Right lobe of liver (tissue), 6 donors: ENCODE measurements around the gene ARHGEF10L. TPM values are rescaled to one million over a fixed set of nuclear protein-coding genes. Genes with fewer than 3 reads are reported as not detected.
A peak's percentile ranks its signal among the peaks of the same experiment; 100 is the strongest.

Source experiments
- ATAC-seq, 4 donors: fragments of 200-7000 bp; cut with Tn5 transposase; one replicate each; pipeline ENCODE4 v1.9.1; 2020; ENCODE audit warnings: mild to moderate bottlenecking in 4 of 4, moderate library complexity in 4 of 4
- DNase-seq, 3 donors: peaks; one replicate each; pipeline ENCODE4 v3.0.0-alpha.2; 2020
- H3K27ac ChIP-seq, 3 donors: fragments of 200-600 bp; one replicate each; pipeline ENCODE4 v1.8.0; 2022
- H3K27me3 ChIP-seq, 2 donors: fragments of 200-600 bp; one replicate each; pipeline ENCODE4 v1.8.0; 2022
- H3K36me3 ChIP-seq, 4 donors: fragments of 200-600 bp; sonication (generic) in 1 of 4; one replicate each; pipeline versions ENCODE4 v1.5.1 to v1.8.0; 2017 to 2022; ENCODE audit warnings: control low read depth in 1 of 4
- H3K4me1 ChIP-seq, 4 donors: fragments of 200-600 bp; sonication (generic) in 1 of 4; one replicate each; pipeline versions ENCODE4 v1.5.1 to v1.8.0; 2017 to 2022; ENCODE audit warnings: control low read depth in 1 of 4
- H3K4me3 ChIP-seq, 3 donors: fragments of 200-600 bp; one replicate each; pipeline ENCODE4 v1.8.0; 2022
- H3K9me3 ChIP-seq, 4 donors: fragments of 200-600 bp; sonication (generic) in 1 of 4; one replicate each; pipeline versions ENCODE4 v1.5.1 to v1.8.0; 2017 to 2022; ENCODE audit warnings: control low read depth in 1 of 4
- CTCF ChIP-seq, 4 donors: fragments of 200-600 bp in 3 of 4; fragments of 450-650 bp in 1 of 4; IDR thresholded peaks; one replicate each; pipeline versions ENCODE4 v1.5.1 to v1.8.0; 2016 to 2022; ENCODE audit warnings: antibody characterized with exemption in 4 of 4, mild to moderate bottlenecking in 2 of 4
- POLR2A ChIP-seq: fragments of 450-650 bp; IDR thresholded peaks from one replicate; pipeline ENCODE4 v1.6.1; 2017; ENCODE audit warnings: antibody characterized with exemption, mild to moderate bottlenecking
- WGBS: methylation state at CpG from one replicate; pipeline ENCODE4 v1.1.6; 2018; ENCODE audit warnings: low coverage, low lambda C conversion rate; ENCODE audit not compliant: insufficient coverage; ENCODE audit errors: missing lambda C conversion rate; 5-methylcytosine and 5-hydroxymethylcytosine counted together
- intact Hi-C, 2 donors: fragments of 100-400 bp; cut with DNase I; formaldehyde crosslinking; loops; one replicate each; pipeline versions ENCODE4 v1.11.2 to v1.14.1; 2022
- total RNA-seq, 6 experiments: library from RNA; depleted of rRNA in 2 of 6; stranded (reverse); fragments of >200 nt in 2 of 6; fragmentation: NEBNext Ultra II Directional in 3 of 6; extraction: Animal tissue kit (Norgen Biotek cat#: 25700) in 3 of 6; gene quantifications; one replicate each; pipeline versions ENCODE4 v1.1.0 to v1.2.4, GENCODE V29; 2016 to 2023
- donor health status: DM: no; HTN: yes; CAD: no.
- donor health status: DM: no; HTN: no; CAD: no.
- donor health status: DM: no; HTN: no; CAD: no.
- donor health status: DM: no; HTN: yes; CAD: no.
- donor health status: DM: no; HTN: yes; CAD: no.

The ARHGEF10L gene
- total RNA-seq, 6 experiments from 2014 or later, result 59.7 to 124 (median 87.4) TPM

GRCh38 chr1:17680308-17680707 is 140.8 kb downstream of the ARHGEF10L start:
- no peak overlapping the region for H3K27ac ChIP-seq
- H3K27me3 ChIP-seq, result no peaks in the 10 kb centered on the region
- H3K4me1 ChIP-seq, result no peaks in the 10 kb centered on the region
- TF ChIP-seq POLR2A, result no peak
- TF ChIP-seq CTCF (IDR thresholded peaks at IDR 0.05), result no peak
- peak in 1 of 4 donors; percentile 14 for ATAC-seq
- no peaks in the 10 kb centered on the region for H3K9me3 ChIP-seq
- DNase-seq, result no peak
- no peak overlapping the region for H3K4me3 ChIP-seq
- 70% methylated on average over 2 of the region's 10 CpGs for WGBS
- peaks cover 0 to 61% (median 19%) of the 10 kb centered on the region in 4 donors for H3K36me3 ChIP-seq
- intact Hi-C loops, result no loop called here

- H3K4me1 ChIP-seq, result no peaks in the 10 kb centered on the region
- H3K36me3 ChIP-seq, result peaks cover 0 to 55% (median 20%) of the 10 kb centered on the region in 4 donors
- ATAC-seq, result no peak
- no peak overlapping the region for H3K4me3 ChIP-seq
- H3K27me3 ChIP-seq, result no peaks in the 10 kb centered on the region
- no CpG with 5 or more reads among the region's 4 CpGs for WGBS
- intact Hi-C loops, result no loop called here
- no peak overlapping the region for H3K27ac ChIP-seq
- no peaks in the 10 kb centered on the region for H3K9me3 ChIP-seq
- TF ChIP-seq POLR2A, result no peak
- TF ChIP-seq CTCF (IDR thresholded peaks at IDR 0.05), result no peak
- DNase-seq, result no peak
Measured at GRCh38 chr1:17682400-17682799, 142.9 kb downstream of the ARHGEF10L start.

- H3K27me3 ChIP-seq, result no peaks in the 10 kb centered on the region
- TF ChIP-seq POLR2A (no peak), CTCF (IDR thresholded peaks at IDR 0.05) (no peak)
- intact Hi-C loops, result no loop called here
- ATAC-seq, result no peak
- no peak overlapping the region for H3K4me3 ChIP-seq
- H3K9me3 ChIP-seq, result no peaks in the 10 kb centered on the region
- H3K4me1 ChIP-seq, result no peaks in the 10 kb centered on the region
- H3K27ac ChIP-seq, result no peak overlapping the region
- peaks cover 0 to 55% (median 28%) of the 10 kb centered on the region in 4 donors for H3K36me3 ChIP-seq
- no peak for DNase-seq
- WGBS, result 100% methylated on average over 2 of the region's 11 CpGs
Measured at GRCh38 chr1:17683598-17683997, 144.1 kb downstream of the ARHGEF10L start.

GRCh38 chr1:17684810-17685209 is 145.3 kb downstream of the ARHGEF10L start:
- ATAC-seq, result no peak
- Histone ChIP-seq H3K4me1 (no peaks in the 10 kb centered on the region), H3K27me3 (no peaks in the 10 kb centered on the region), H3K36me3 (peaks cover 0 to 52% (median 28%) of the 10 kb centered on the region in 4 donors), H3K4me3 (no peak overlapping the region), H3K27ac (no peak overlapping the region), H3K9me3 (no peaks in the 10 kb centered on the region)
- no peak for DNase-seq
- 77% methylated on average over 6 of the region's 8 CpGs for WGBS
- no peak for TF ChIP-seq CTCF (IDR thresholded peaks at IDR 0.05)
- no peak for TF ChIP-seq POLR2A
- intact Hi-C loops, result no loop called here

GRCh38 chr1:17686258-17686657 is 146.8 kb downstream of the ARHGEF10L start:
- Histone ChIP-seq H3K9me3 (no peaks in the 10 kb centered on the region), H3K27me3 (no peaks in the 10 kb centered on the region), H3K4me3 (no peak overlapping the region), H3K4me1 (peaks cover 0 to 9% (median 0%) of the 10 kb centered on the region in 4 donors), H3K27ac (no peak overlapping the region), H3K36me3 (peaks cover 0 to 60% (median 33%) of the 10 kb centered on the region in 4 donors)
- DNase-seq (no peak), ATAC-seq (peak in 3 of 4 donors; percentile 5 to 37 (median 8))
- no peak for TF ChIP-seq CTCF (IDR thresholded peaks at IDR 0.05)
- TF ChIP-seq POLR2A, result no peak
- 76% methylated on average over 4 of the region's 7 CpGs for WGBS
- intact Hi-C loops, result no loop called here
